GM23248 (cell line): ENCODE data around the gene XIST.

Source experiments
- EZH2 ChIP-seq: fragments of 200-600 bp; sonication (generic); IDR thresholded peaks from 2 replicates; pipeline ENCODE4 v1.6.1; 2018; ENCODE audit warnings: antibody characterized with exemption, mild to moderate bottlenecking; ENCODE audit not compliant: insufficient read depth, poor library complexity, severe bottlenecking
- EZH2phosphoT487 ChIP-seq: fragments of 200-600 bp; sonication (generic); IDR thresholded peaks from 2 replicates; pipeline ENCODE4 v1.6.1; 2018; ENCODE audit warnings: antibody characterized with exemption, moderate library complexity, mild to moderate bottlenecking, low read depth; ENCODE audit not compliant: insufficient read depth

DNA sequence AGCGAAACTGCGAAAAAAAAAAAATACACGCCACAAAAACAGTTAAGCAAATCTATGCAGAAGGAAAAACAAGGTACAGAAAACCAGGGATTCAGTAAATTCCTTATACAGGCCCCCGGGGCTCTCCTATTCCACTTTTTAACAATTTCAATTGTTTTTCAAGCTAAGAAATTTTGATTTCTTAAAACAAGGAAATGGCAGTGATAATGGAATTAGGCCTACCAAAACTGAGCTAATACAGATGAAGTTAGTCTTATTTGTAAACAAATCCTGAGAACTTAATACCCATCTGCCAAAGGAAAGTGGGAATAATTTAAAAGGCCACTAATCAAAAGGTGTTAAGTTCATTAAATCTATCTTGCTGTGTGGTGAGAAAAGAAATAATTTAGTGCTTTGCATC is 20.2 kb downstream of the XIST start:
- no peak for TF ChIP-seq EZH2
- no peak for TF ChIP-seq EZH2phosphoT487
